T-helper 2 cell treated with Interferon-gamma antibody and Interleukin-4, amounts not matched to agents 5 μg/mL and 100 μg/mL, for 36 hours (primary cell): ENCODE measurements around the gene SSBP3.
A peak's percentile ranks its signal among the peaks of the same experiment; 100 is the strongest.
"Not testable (repeated sequence)": the region's sequence is repeated elsewhere in the genome, so short reads cannot be mapped to it uniquely, and the experiment has no call there.

Source experiments
- DNase-seq: peaks from one replicate; pipeline ENCODE4 v3.0.0; 2021; ENCODE audit warnings: low spot score
- H3K27ac Mint-ChIP-seq: one replicate; pipeline ENCODE4 v1.8.0; 2021; ENCODE audit warnings: mild to moderate bottlenecking, mixed read lengths
- H3K27me3 Mint-ChIP-seq: one replicate; pipeline ENCODE4 v1.8.0; 2021; ENCODE audit warnings: low read depth, mixed read lengths
- H3K36me3 Mint-ChIP-seq: one replicate; pipeline ENCODE4 v1.8.0; 2021; ENCODE audit warnings: low read depth, mixed read lengths
- H3K4me1 Mint-ChIP-seq: one replicate; pipeline ENCODE4 v1.8.0; 2021; ENCODE audit warnings: low read depth, mixed read lengths
- H3K4me3 Mint-ChIP-seq: one replicate; pipeline ENCODE4 v1.8.0; 2022; ENCODE audit warnings: mild to moderate bottlenecking, moderate library complexity, mixed read lengths
- H3K9me3 Mint-ChIP-seq: one replicate; pipeline ENCODE4 v1.8.0; 2021; ENCODE audit warnings: mixed read lengths

The SSBP3 gene

GRCh38 chr1:54421101-54421504 lies 14.9 kb upstream of the SSBP3 start:
- H3K4me3 Mint-ChIP-seq = no peak overlapping the region
- peaks cover 3% of the 10 kb centered on the region for H3K4me1 Mint-ChIP-seq
- H3K9me3 Mint-ChIP-seq = no peaks in the 10 kb centered on the region
- DNase-seq = no peak
- no peaks in the 10 kb centered on the region for H3K36me3 Mint-ChIP-seq
- peaks cover 12% of the 10 kb centered on the region for H3K27me3 Mint-ChIP-seq
- no peak overlapping the region for H3K27ac Mint-ChIP-seq

GRCh38 chr1:54418598-54418997 lies 12.4 kb upstream of the SSBP3 start:
- not testable (repeated sequence) for H3K9me3 Mint-ChIP-seq, H3K27ac Mint-ChIP-seq, DNase-seq, H3K36me3 Mint-ChIP-seq, H3K4me3 Mint-ChIP-seq, H3K4me1 Mint-ChIP-seq
- peaks cover 20% of the 10 kb centered on the region for H3K27me3 Mint-ChIP-seq

- H3K27ac Mint-ChIP-seq = peak overlapping the region; percentile 3
- peaks cover 20% of the 10 kb centered on the region for H3K27me3 Mint-ChIP-seq
- H3K9me3 Mint-ChIP-seq = no peaks in the 10 kb centered on the region
- peaks cover 16% of the 10 kb centered on the region for H3K4me1 Mint-ChIP-seq
- no peak for DNase-seq
- H3K4me3 Mint-ChIP-seq = no peak overlapping the region
- no peaks in the 10 kb centered on the region for H3K36me3 Mint-ChIP-seq
Observed at GRCh38 chr1:54417123-54417522, 10.9 kb upstream of the SSBP3 start.

GRCh38 chr1:54416435-54416834 lies 10.2 kb upstream of the SSBP3 start:
- Mint-ChIP-seq H3K4me1 (peaks cover 16% of the 10 kb centered on the region), H3K27me3 (peaks cover 19% of the 10 kb centered on the region), H3K9me3 (no peaks in the 10 kb centered on the region), H3K36me3 (no peaks in the 10 kb centered on the region), H3K4me3 (no peak overlapping the region), H3K27ac (no peak overlapping the region)
- DNase-seq = no peak

GRCh38 chr1:54415991-54416390 lies 9.8 kb upstream of the SSBP3 start:
- Mint-ChIP-seq H3K36me3 (no peaks in the 10 kb centered on the region), H3K4me1 (peaks cover 16% of the 10 kb centered on the region), H3K27me3 (peaks cover 18% of the 10 kb centered on the region), H3K4me3 (no peak overlapping the region), H3K9me3 (no peaks in the 10 kb centered on the region), H3K27ac (no peak overlapping the region)
- no peak for DNase-seq

GRCh38 chr1:54415533-54415932 lies 9.3 kb upstream of the SSBP3 start:
- DNase-seq = no peak
- Mint-ChIP-seq H3K27me3 (peaks cover 16% of the 10 kb centered on the region), H3K4me3 (no peak overlapping the region), H3K36me3 (no peaks in the 10 kb centered on the region), H3K27ac (no peak overlapping the region), H3K9me3 (no peaks in the 10 kb centered on the region), H3K4me1 (peaks cover 19% of the 10 kb centered on the region)

GRCh38 chr1:54413732-54414131 lies 7.5 kb upstream of the SSBP3 start:
- H3K27me3 Mint-ChIP-seq = peaks cover 16% of the 10 kb centered on the region
- no peaks in the 10 kb centered on the region for H3K9me3 Mint-ChIP-seq
- DNase-seq = no peak
- H3K36me3 Mint-ChIP-seq = no peaks in the 10 kb centered on the region
- H3K4me3 Mint-ChIP-seq = peak overlapping the region; percentile 68
- peak overlapping the region; percentile 56 for H3K27ac Mint-ChIP-seq
- peaks cover 33% of the 10 kb centered on the region for H3K4me1 Mint-ChIP-seq

GRCh38 chr1:54413295-54413694 lies 7.1 kb upstream of the SSBP3 start:
- peaks cover 16% of the 10 kb centered on the region for H3K27me3 Mint-ChIP-seq
- no peaks in the 10 kb centered on the region for H3K9me3 Mint-ChIP-seq
- H3K27ac Mint-ChIP-seq = peak overlapping the region; percentile 56
- H3K36me3 Mint-ChIP-seq = no peaks in the 10 kb centered on the region
- peak overlapping the region; percentile 68 for H3K4me3 Mint-ChIP-seq
- no peak for DNase-seq
- peaks cover 38% of the 10 kb centered on the region for H3K4me1 Mint-ChIP-seq

- Mint-ChIP-seq H3K4me3 (no peak overlapping the region), H3K9me3 (no peaks in the 10 kb centered on the region), H3K4me1 (peaks cover 43% of the 10 kb centered on the region), H3K36me3 (no peaks in the 10 kb centered on the region), H3K27ac (peak overlapping the region; percentile 6), H3K27me3 (peaks cover 8% of the 10 kb centered on the region)
- no peak for DNase-seq
Observed at GRCh38 chr1:54410359-54410758, 4.2 kb upstream of the SSBP3 start.

GRCh38 chr1:54409156-54410142 lies 3.3 kb upstream of the SSBP3 start:
- H3K36me3 Mint-ChIP-seq = peaks cover 1% of the 10 kb centered on the region
- H3K9me3 Mint-ChIP-seq = no peaks in the 10 kb centered on the region
- DNase-seq = peak; percentile 46
- peaks cover 5% of the 10 kb centered on the region for H3K27me3 Mint-ChIP-seq
- H3K4me1 Mint-ChIP-seq = peaks cover 48% of the 10 kb centered on the region
- H3K27ac Mint-ChIP-seq = peak overlapping the region; percentile 87
- peak overlapping the region; percentile 69 for H3K4me3 Mint-ChIP-seq

GRCh38 chr1:54408147-54409066 lies 2.2 kb upstream of the SSBP3 start:
- H3K27ac Mint-ChIP-seq = peak overlapping the region; percentile 92
- peaks cover 53% of the 10 kb centered on the region for H3K4me1 Mint-ChIP-seq
- H3K27me3 Mint-ChIP-seq = no peaks in the 10 kb centered on the region
- peaks cover 10% of the 10 kb centered on the region for H3K36me3 Mint-ChIP-seq
- peak overlapping the region; percentile 95 for H3K4me3 Mint-ChIP-seq
- H3K9me3 Mint-ChIP-seq = no peaks in the 10 kb centered on the region
- DNase-seq = no peak

- Mint-ChIP-seq H3K9me3 (no peaks in the 10 kb centered on the region), H3K27ac (peak overlapping the region; percentile 92), H3K4me3 (peak overlapping the region; percentile 95), H3K4me1 (peaks cover 55% of the 10 kb centered on the region), H3K27me3 (no peaks in the 10 kb centered on the region), H3K36me3 (peaks cover 18% of the 10 kb centered on the region)
- DNase-seq = peak; percentile 53
Observed at GRCh38 chr1:54407404-54408146, 1.4 kb upstream of the SSBP3 start.

- Mint-ChIP-seq H3K27me3 (no peaks in the 10 kb centered on the region), H3K36me3 (peaks cover 22% of the 10 kb centered on the region), H3K4me1 (peaks cover 57% of the 10 kb centered on the region), H3K4me3 (peak overlapping the region; percentile 95), H3K9me3 (no peaks in the 10 kb centered on the region), H3K27ac (peak overlapping the region; percentile 92)
- no peak for DNase-seq
Observed at GRCh38 chr1:54407154-54407403, 885 bp upstream of the SSBP3 start.
